Kidney glomerular epithelial cell (primary cell): ENCODE results near the gene OR4S1.
"Not testable (repeated sequence)": the region's sequence is repeated elsewhere in the genome, so short reads cannot be mapped to it uniquely, and the experiment has no call there.

Source experiments
- DNase-seq: peaks from one replicate; lab custom pipeline; 2025; lab: John Stamatoyannopoulos, UW

OR4S1 gene, protein sequence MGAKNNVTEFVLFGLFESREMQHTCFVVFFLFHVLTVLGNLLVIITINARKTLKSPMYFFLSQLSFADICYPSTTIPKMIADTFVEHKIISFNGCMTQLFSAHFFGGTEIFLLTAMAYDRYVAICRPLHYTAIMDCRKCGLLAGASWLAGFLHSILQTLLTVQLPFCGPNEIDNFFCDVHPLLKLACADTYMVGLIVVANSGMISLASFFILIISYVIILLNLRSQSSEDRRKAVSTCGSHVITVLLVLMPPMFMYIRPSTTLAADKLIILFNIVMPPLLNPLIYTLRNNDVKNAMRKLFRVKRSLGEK

DNA sequence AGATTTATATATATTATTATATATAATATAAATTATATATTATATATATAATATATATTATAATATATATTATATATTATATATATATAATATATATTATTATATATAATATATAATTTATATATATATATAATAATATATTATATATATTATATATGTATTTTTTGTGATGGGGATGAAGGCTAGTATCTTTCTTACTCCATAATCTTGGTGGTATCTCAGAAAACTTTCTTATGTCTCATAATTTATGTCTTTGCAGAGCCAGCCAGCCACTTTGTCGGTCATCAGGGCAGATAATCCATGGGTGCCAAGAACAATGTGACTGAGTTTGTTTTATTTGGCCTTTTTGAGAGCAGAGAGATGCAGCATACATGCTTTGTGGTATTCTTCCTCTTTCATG, at the start of gene OR4S1:
Gene OR4S1 (plus strand): TSS at position 301 of the 400 bp plus-strand sequence. CDS start 0 bp downstream, at position 301.
- DNase-seq, result no peak

GRCh38 chr11:48261600-48261999, 44.4 kb upstream of the OR4S1 start:
- DNase-seq, result no peak

- no peak for DNase-seq
Measured at GRCh38 chr11:48263423-48263911, 42.6 kb upstream of the OR4S1 start, which contains the start of gene OR4X1. Gene OR4X1 (plus strand): TSS chr11:48263861. CDS start chr11:48263861, 0 bp downstream.

- no peak for DNase-seq
Measured at GRCh38 chr11:48270621-48271020, 35.4 kb upstream of the OR4S1 start.

GRCh38 chr11:48272606-48273005, 33.4 kb upstream of the OR4S1 start:
- no peak for DNase-seq

GRCh38 chr11:48307760-48308386, 1.9 kb downstream of the OR4S1 start:
- DNase-seq, result peak; percentile 52

DNA sequence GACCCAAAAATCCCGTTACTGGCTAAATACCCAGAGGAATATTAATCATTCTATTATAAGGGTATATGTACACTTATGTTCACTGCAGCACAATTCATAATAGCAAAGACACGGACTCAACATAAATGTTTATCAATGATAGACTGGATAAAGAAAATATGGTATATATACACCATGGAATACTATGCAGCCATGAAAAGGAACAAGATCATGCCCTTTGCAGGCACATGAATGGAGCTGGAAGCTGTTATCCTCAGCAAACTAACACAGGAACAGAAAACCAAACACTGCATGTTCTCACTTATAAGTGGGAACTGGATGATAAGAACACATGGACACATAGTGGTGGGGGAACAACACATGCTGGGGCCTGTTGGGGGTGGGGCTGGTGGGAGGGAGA, 7.6 kb downstream of the OR4S1 start:
- not testable (repeated sequence) for DNase-seq

GRCh38 chr11:48319813-48320212, 13.8 kb downstream of the OR4S1 start:
- not testable (repeated sequence) for DNase-seq

DNA sequence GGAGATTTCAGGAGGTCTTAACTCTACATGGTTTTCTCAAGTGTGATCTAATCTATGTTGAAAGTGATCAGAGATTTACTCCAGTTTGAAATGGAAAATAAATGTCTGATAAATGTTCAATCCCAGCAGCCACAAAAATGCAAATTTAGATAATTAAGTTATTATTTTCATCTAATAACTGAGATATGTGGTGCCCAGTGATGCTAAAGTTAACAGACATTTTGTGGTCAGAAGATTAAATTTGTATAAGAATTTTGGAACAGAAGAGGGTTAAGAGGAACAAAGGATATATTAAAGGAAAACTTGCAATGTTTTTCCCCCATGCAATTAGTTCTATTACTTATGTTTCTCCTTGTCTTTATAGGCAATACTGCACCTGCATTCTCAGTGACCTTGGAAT, 18.6 kb downstream of the OR4S1 start, which contains the start of gene OR4C3:
Gene OR4C3 (plus strand): TSS at position 301 of the 400 bp plus-strand sequence. CDS start 102 bp downstream, outside the sequence.
- DNase-seq, result not testable (repeated sequence)

GRCh38 chr11:48341466-48341865, 35.4 kb downstream of the OR4S1 start:
- no peak for DNase-seq

DNA sequence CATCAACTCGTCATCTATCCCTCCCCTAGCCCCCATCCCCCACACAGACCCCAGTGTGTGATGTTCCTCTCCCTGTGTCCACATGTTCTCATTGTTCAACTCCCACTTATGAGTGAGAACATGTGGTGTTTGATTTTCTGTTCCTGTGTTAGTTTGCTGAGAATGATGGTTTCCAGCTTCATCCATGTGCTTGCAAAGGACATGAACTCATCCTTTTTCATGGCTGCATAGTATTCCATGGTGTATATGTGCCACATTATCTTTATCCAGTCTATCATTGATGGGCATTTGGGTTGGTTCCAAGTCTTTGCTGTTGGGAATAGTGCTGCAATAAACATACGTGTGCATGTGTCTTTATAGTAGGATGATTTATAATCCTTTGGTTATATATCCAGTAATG, 36.5 kb downstream of the OR4S1 start:
- not testable (repeated sequence) for DNase-seq

- DNase-seq, result not testable (repeated sequence)
Measured at GRCh38 chr11:48346286-48346685, 40.3 kb downstream of the OR4S1 start.

- DNase-seq, result no peak
Measured at GRCh38 chr11:48354013-48354412, 48.0 kb downstream of the OR4S1 start.

DNA sequence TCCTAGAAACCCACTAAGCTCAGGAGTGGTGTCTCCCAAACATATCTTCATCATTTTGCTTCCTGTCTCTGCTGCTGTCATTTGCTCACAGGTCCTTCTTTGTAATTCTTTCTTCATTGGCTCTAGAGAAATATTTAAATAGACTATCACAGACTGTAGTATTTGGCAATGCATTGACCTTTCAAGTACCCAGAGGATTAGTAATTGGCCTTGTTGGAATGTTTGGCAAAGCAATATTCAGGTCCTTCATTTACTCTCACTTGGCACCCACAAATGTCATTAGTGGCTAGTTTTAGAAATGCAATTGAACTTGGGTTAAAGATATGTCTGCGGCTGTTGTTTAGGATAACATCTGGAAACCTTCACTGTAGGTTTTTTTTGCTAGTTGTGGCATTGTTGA, 48.7 kb downstream of the OR4S1 start:
- no peak for DNase-seq
